GM18873 (cell line): Measurements from ENCODE around the gene PAPOLA.

ENCODE experiments used
- ATAC-seq: cut with Tn5 transposase; IDR thresholded peaks from one replicate; pipeline ENCODE4 v1.9.1; 2021; ENCODE audit warnings: mild to moderate bottlenecking, moderate library complexity, moderate number of reproducible peaks; ENCODE audit not compliant: unreplicated experiment, low FRiP score

Gene PAPOLA

DNA sequence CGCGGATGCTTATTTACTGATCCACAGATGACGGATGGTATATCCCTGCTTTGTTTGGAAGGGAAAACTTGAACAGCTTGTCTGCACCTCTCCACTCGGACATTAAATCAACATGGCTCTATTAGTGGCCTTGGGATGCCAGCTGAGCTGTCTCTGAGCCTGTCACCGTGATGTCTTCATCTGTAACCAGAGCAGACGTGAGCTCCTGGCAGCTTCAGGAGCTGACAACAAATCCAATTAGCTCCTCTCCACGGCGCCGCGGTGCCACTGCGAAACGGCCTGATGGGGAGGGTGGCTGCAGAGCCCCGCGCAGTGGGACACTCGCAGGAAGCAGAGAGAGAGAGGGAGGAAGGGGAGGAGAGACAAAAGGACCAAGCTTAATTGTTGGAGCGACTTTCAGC, 112.3 kb downstream of the PAPOLA start:
- no peak for ATAC-seq

- ATAC-seq: no peak
Measured at GRCh38 chr14:96616161-96616721, 114.1 kb downstream of the PAPOLA start.
